Upper lobe of right lung (tissue), 1 donor: ENCODE results near the gene ADCY1. TPM values are rescaled to one million over a fixed set of nuclear protein-coding genes. Genes with fewer than 3 reads are reported as not detected.

Source experiments
- ATAC-seq: fragments of 200-7000 bp; cut with Tn5 transposase; one replicate; pipeline ENCODE4 v1.9.1; 2020; ENCODE audit warnings: mild to moderate bottlenecking, moderate library complexity
- DNase-seq: peaks from one replicate; pipeline ENCODE4 v3.0.0-alpha.2; 2020
- H3K27ac ChIP-seq: fragments of 200-600 bp; one replicate; pipeline ENCODE4 v1.8.0; 2022
- H3K27me3 ChIP-seq: fragments of 200-600 bp; one replicate; pipeline ENCODE4 v1.8.0; 2022; ENCODE audit warnings: mild to moderate bottlenecking
- H3K36me3 ChIP-seq: fragments of 200-600 bp; one replicate; pipeline ENCODE4 v1.8.0; 2022
- H3K4me1 ChIP-seq: fragments of 200-600 bp; one replicate; pipeline ENCODE4 v1.8.0; 2022
- H3K4me3 ChIP-seq: fragments of 200-600 bp; one replicate; pipeline ENCODE4 v1.8.0; 2022; ENCODE audit warnings: mild to moderate bottlenecking
- H3K9me3 ChIP-seq: fragments of 200-600 bp; one replicate; pipeline ENCODE4 v1.8.0; 2022
- intact Hi-C: fragments of 100-400 bp; cut with DNase I; formaldehyde crosslinking; loops from one replicate; pipeline ENCODE4 v1.11.0; 2022
- total RNA-seq: library from RNA; stranded (reverse); fragmentation: NEBNext Ultra II Directional; extraction: Animal tissue kit (Norgen Biotek cat#: 25700); gene quantifications from one replicate; pipeline ENCODE4 v1.2.1, GENCODE V29; 2021
- TF ChIP-seq, protein P1 (sequence below): fragments of 200-600 bp; IDR thresholded peaks from one replicate; pipeline ENCODE4 v1.8.0; 2022; ENCODE audit warnings: antibody characterized with exemption
- donor health status: DM: no; HTN: yes; CAD: no; lungs with severe emphysema.

ADCY1 gene
- total RNA-seq, 1 donor from 2014 or later, result 3.9 TPM

DNA sequence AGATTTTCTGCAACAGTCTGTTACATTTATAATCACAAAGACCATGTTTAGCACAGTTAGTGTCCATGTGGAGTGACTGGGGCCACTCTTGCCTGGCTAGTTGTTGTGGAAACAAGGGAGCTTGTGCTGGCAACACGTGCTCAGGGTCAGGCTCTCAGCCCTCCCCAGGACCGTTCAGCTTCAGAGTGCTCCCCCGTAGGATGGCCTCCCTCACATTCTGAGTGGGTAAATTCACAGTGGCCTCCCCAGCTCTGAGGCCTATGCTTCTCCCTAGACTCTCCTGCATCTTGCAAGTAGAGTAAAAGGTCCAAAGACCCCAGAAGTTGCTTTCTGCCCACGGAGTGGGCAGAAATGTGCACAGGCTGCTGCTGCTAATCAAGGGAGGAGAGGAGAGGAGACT is 122.3 kb downstream of the ADCY1 start:
- no peak for ATAC-seq

DNA sequence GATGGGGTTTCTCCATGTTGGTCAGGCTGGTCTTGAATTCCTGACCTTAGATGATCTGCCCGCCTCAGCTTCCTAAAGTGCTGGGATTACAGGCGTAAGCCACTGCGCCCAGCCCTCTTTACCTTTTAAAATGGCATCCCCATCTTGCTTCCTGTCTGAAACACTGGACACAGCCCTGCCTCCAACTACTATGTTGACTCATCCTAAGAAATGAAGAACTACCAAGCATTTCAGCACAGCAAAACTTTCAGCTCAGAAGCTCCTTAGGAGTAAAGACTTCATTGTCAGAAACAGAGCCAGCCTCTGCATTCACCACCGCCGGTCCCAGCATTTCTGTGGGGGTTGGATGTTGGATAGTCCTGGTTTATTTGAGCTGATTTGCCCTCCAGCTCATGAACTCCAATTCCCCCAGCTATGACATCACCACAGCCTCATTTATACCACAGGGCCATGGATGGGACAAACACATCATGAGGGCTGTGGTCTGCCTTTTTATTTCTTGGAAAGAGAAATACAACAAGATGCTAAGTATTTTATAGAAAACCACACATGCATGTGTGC is 123.5 kb downstream of the ADCY1 start:
- intact Hi-C loops, result no loop called here
- no peak for ATAC-seq
- TF ChIP-seq, protein P1, sequence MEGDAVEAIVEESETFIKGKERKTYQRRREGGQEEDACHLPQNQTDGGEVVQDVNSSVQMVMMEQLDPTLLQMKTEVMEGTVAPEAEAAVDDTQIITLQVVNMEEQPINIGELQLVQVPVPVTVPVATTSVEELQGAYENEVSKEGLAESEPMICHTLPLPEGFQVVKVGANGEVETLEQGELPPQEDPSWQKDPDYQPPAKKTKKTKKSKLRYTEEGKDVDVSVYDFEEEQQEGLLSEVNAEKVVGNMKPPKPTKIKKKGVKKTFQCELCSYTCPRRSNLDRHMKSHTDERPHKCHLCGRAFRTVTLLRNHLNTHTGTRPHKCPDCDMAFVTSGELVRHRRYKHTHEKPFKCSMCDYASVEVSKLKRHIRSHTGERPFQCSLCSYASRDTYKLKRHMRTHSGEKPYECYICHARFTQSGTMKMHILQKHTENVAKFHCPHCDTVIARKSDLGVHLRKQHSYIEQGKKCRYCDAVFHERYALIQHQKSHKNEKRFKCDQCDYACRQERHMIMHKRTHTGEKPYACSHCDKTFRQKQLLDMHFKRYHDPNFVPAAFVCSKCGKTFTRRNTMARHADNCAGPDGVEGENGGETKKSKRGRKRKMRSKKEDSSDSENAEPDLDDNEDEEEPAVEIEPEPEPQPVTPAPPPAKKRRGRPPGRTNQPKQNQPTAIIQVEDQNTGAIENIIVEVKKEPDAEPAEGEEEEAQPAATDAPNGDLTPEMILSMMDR, result no peak
- Histone ChIP-seq H3K4me1 (peaks cover 8% of the 10 kb centered on the region), H3K27me3 (no peaks in the 10 kb centered on the region), H3K4me3 (no peak overlapping the region), H3K27ac (no peak overlapping the region), H3K9me3 (no peaks in the 10 kb centered on the region), H3K36me3 (no peaks in the 10 kb centered on the region)
- DNase-seq, result no peak

More for the DNA sequence above, 122.3 kb downstream of the ADCY1 start:
- Histone ChIP-seq H3K4me3 (no peak overlapping the region), H3K36me3 (no peaks in the 10 kb centered on the region), H3K9me3 (no peaks in the 10 kb centered on the region), H3K27me3 (no peaks in the 10 kb centered on the region), H3K27ac (no peak overlapping the region), H3K4me1 (peaks cover 8% of the 10 kb centered on the region)
- TF ChIP-seq, protein P1, result no peak
- intact Hi-C loops, result no loop called here
- DNase-seq, result peak; percentile 19

DNA sequence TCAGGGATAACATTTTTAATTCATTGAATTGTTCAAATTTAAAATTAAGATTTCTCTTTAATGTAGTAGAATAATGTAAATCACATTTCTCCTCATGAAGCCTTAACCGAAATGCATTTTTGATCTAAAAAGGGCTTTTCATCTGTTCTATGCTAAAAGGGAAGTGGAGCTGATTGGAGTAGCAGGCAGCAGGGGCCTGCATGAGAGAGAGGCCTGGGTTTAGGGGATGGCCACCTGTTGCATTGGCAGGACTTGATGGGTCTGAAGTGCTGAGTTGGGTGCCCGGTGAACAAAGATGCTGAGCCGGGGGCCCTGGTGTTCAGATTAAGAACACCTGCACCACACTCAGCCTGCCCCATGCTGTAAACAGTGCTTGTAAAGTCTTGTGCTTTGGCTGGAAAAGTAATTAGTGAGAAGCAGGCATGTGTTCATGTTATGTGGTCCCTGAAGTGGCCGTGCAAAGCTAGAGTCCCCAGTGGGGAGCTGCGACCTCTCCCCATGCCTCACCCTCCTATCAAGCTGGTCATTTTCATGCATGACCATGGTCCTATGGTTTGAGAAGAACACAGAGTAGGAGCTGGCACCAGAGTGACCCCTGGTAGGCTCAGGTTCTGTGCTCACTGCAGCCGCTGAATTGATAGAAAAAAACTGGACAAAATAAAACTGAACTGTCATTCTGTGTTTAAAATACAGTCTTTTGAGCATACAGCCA is 124.3 kb downstream of the ADCY1 start:
- Histone ChIP-seq H3K27ac (no peak overlapping the region), H3K4me1 (peaks cover 8% of the 10 kb centered on the region), H3K4me3 (no peak overlapping the region), H3K9me3 (no peaks in the 10 kb centered on the region), H3K36me3 (no peaks in the 10 kb centered on the region), H3K27me3 (no peaks in the 10 kb centered on the region)
- TF ChIP-seq, protein P1, result no peak
- DNase-seq, result peak; percentile 25
- intact Hi-C loops, result no loop called here
- ATAC-seq, result no peak

DNA sequence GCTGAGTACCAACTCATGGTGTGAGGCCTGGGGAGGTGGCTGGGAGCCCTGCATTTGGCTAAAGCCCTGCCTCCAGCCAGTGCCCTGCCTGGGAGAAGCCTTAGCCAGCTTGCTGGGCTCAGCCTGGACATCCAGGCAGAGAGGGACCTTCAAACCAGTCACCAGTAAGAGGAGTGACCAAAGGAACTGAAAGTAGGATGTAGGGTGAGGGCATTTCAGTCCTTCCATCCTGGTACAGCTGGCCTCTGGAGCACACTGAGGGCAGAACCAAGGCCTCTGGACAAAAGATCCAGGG is 124.8 kb downstream of the ADCY1 start:
- Histone ChIP-seq H3K4me3 (no peak overlapping the region), H3K9me3 (no peaks in the 10 kb centered on the region), H3K36me3 (no peaks in the 10 kb centered on the region), H3K4me1 (peaks cover 8% of the 10 kb centered on the region), H3K27me3 (no peaks in the 10 kb centered on the region), H3K27ac (no peak overlapping the region)
- intact Hi-C loops, result no loop called here
- TF ChIP-seq, protein P1, result no peak
- DNase-seq, result peak; percentile 40
- ATAC-seq, result no peak

DNA sequence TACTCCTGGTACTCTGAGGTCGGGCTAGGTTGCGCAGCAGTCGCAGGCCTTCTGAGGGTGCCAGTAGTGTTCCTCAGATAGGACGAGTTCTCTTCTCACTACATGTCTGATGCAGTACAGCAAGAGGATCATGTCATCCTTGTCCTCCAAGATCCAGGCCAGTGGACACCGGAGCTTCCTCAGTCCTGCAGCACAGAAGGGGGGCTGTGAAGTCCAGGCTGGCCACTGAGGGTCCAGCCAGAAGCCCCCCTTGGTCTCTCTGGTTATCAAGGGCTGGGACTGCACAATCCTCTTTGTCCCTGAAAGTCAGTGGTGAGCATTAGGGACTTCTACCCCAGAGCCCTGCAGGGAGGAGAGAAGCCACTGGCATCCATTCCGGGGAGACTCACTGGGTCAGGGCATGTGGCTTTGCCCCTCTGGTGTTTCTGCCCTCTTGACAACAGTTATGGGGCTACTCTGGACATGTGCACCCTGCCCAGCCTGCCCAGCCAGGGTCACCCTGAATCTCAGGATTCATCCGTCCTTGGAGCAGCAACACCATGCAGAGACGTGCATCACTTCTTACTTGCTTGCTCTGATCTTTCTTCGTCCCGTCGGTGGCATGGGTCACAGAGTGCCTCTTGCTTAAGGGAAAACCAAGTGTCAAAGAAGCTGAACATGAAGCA is 125.7 kb downstream of the ADCY1 start:
- intact Hi-C loops, result no loop called here
- Histone ChIP-seq H3K4me3 (no peak overlapping the region), H3K27me3 (no peaks in the 10 kb centered on the region), H3K4me1 (peaks cover 8% of the 10 kb centered on the region), H3K27ac (peak overlapping the region; percentile 55), H3K36me3 (no peaks in the 10 kb centered on the region), H3K9me3 (no peaks in the 10 kb centered on the region)
- no peak for ATAC-seq
- DNase-seq, result peak; percentile 56
- TF ChIP-seq, protein P1, result no peak
